Fibroblast of lung (primary cell): ENCODE measurements around the gene RBFOX1. TPM values are rescaled to one million over a fixed set of nuclear protein-coding genes. Genes with fewer than 3 reads are reported as not detected.

Experiments used
- DNase-seq, 2 donors: peaks; one replicate each; pipeline versions ENCODE4 v3.0.0 to v3.0.0-alpha.2; 2010; ENCODE audit warnings: low read depth in 2 of 2
- H2AFZ ChIP-seq: 2 replicates; pipeline ENCODE4 v1.5.1; 2012; ENCODE audit warnings: low read length, control low read depth, inconsistent platforms
- H3K27ac ChIP-seq: 2 replicates; pipeline ENCODE4 v1.5.1; 2011; ENCODE audit warnings: low read length, control low read depth; ENCODE audit not compliant: insufficient read depth
- H3K27me3 ChIP-seq: 2 replicates; pipeline ENCODE4 v1.5.1; 2011; ENCODE audit warnings: mild to moderate bottlenecking, low read length; ENCODE audit not compliant: control insufficient read depth, insufficient read depth
- H3K36me3 ChIP-seq: 2 replicates; pipeline ENCODE4 v1.5.1; 2011; ENCODE audit warnings: low read length; ENCODE audit not compliant: control insufficient read depth, insufficient read depth
- H3K4me1 ChIP-seq: 2 replicates; pipeline ENCODE4 v1.5.1; 2011; ENCODE audit warnings: low read length; ENCODE audit not compliant: control insufficient read depth, insufficient read depth; ENCODE audit errors: extremely low read depth
- H3K4me2 ChIP-seq: 2 replicates; pipeline ENCODE4 v1.5.1; 2011; ENCODE audit warnings: low read length, control low read depth; ENCODE audit not compliant: insufficient read depth; ENCODE audit errors: extremely low read depth
- H3K4me3 ChIP-seq, 4 experiments: fragments of 200-600 bp in 1 of 4; sonication (generic) in 1 of 4; replicated peaks in 1 of 4; 2 replicates each; pipeline ENCODE4 v1.5.1; 2011 to 2016; ENCODE audit warnings: low read length in 4 of 4, low read depth in 3 of 4, mild to moderate bottlenecking in 3 of 4, control low read depth in 2 of 4, inconsistent platforms in 1 of 4, mixed read lengths in 1 of 4; ENCODE audit not compliant: insufficient read depth in 1 of 4; ENCODE audit errors: control extremely low read depth in 1 of 4
- H3K79me2 ChIP-seq: 2 replicates; pipeline ENCODE4 v1.5.1; 2012; ENCODE audit warnings: mild to moderate bottlenecking, low read length, inconsistent platforms; ENCODE audit not compliant: control insufficient read depth, insufficient read depth
- H3K9ac ChIP-seq: 2 replicates; pipeline ENCODE4 v1.5.1; 2011; ENCODE audit warnings: mild to moderate bottlenecking, low read length, control low read depth; ENCODE audit not compliant: insufficient read depth
- H3K9me3 ChIP-seq: 2 replicates; pipeline ENCODE4 v1.5.1; 2012; ENCODE audit warnings: low read depth, low read length; ENCODE audit not compliant: control insufficient read depth, insufficient read depth
- H4K20me1 ChIP-seq: 2 replicates; pipeline ENCODE4 v1.5.1; 2011; ENCODE audit warnings: low read length; ENCODE audit not compliant: control insufficient read depth, insufficient read depth; ENCODE audit errors: extremely low read depth
- EZH2 ChIP-seq: IDR thresholded peaks from 2 replicates; pipeline ENCODE4 v1.5.1; 2012; ENCODE audit warnings: low read length, control low read depth, mild to moderate bottlenecking; ENCODE audit errors: missing control alignments
- polyA plus RNA-seq, 2 donors: library from polyadenylated mRNA; depleted of rRNA in 1 of 2; stranded (reverse) in 1 of 2; unstranded in 1 of 2; fragments of >200 nt; gene quantifications; 2 replicates each; pipeline ENCODE4 v1.2.1, GENCODE V29; 2011 to 2012; ENCODE audit warnings: missing spikeins in 1 of 2
- total RNA-seq: library from RNA; depleted of rRNA; stranded (reverse); fragments of >200 nt; gene quantifications from 2 replicates; pipeline ENCODE4 v1.2.1, GENCODE V29; 2014
- TF ChIP-seq, protein P1 (sequence below), 2 donors: IDR thresholded peaks in 1 of 2; conservative IDR thresholded peaks in 1 of 2; 1 replicate in 1 of 2; 2 replicates in 1 of 2; pipeline ENCODE4 v1.5.1; 2011 to 2012; ENCODE audit warnings: low read length in 2 of 2, control low read depth in 1 of 2, inconsistent platforms in 1 of 2, low read depth in 1 of 2, mild to moderate bottlenecking in 1 of 2

The RBFOX1 gene
- total and polyA plus RNA-seq, 2 donors (not counting 1 experiment from before 2014, with no cell fraction given): not detected

DNA sequence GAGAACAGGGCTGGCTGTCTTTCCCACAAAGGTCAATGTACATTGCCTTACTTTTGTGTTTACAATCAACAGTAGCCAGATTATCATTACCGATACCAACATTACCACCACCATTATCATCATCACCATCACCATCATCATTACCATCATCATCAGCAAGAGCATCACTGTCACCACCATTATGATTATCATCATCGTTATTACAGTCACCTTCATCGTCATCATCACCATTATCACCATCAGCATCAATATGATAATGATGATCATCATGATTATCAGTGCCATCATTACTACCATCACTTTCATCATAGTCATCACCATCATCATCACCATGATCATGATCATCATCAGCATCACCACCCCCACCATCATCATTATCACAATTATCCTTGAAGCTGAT, 43.3 kb upstream of the RBFOX1 start:
- no peaks in the 10 kb centered on the region for H3K4me1 ChIP-seq
- no peaks in the 10 kb centered on the region for H3K79me2 ChIP-seq
- no peak overlapping the region for H3K4me3 ChIP-seq
- H3K27me3 ChIP-seq: no peaks in the 10 kb centered on the region
- DNase-seq: no peak
- no peak overlapping the region for H3K4me2 ChIP-seq
- H3K27ac ChIP-seq: no peak overlapping the region
- H3K9me3 ChIP-seq: no peaks in the 10 kb centered on the region
- no peaks in the 10 kb centered on the region for H3K36me3 ChIP-seq
- no peaks in the 10 kb centered on the region for H4K20me1 ChIP-seq
- H2AFZ ChIP-seq: no peak overlapping the region
- no peak overlapping the region for H3K9ac ChIP-seq
- no peak for TF ChIP-seq EZH2
- TF ChIP-seq, protein P1, sequence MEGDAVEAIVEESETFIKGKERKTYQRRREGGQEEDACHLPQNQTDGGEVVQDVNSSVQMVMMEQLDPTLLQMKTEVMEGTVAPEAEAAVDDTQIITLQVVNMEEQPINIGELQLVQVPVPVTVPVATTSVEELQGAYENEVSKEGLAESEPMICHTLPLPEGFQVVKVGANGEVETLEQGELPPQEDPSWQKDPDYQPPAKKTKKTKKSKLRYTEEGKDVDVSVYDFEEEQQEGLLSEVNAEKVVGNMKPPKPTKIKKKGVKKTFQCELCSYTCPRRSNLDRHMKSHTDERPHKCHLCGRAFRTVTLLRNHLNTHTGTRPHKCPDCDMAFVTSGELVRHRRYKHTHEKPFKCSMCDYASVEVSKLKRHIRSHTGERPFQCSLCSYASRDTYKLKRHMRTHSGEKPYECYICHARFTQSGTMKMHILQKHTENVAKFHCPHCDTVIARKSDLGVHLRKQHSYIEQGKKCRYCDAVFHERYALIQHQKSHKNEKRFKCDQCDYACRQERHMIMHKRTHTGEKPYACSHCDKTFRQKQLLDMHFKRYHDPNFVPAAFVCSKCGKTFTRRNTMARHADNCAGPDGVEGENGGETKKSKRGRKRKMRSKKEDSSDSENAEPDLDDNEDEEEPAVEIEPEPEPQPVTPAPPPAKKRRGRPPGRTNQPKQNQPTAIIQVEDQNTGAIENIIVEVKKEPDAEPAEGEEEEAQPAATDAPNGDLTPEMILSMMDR (conservative IDR thresholded peaks at IDR 0.05 in 1 of 2, IDR thresholded peaks at IDR 0.05 in 1 of 2; ENCODE audit: low read depth in 1 of 2, low read length in 2 of 2): no peak

DNA sequence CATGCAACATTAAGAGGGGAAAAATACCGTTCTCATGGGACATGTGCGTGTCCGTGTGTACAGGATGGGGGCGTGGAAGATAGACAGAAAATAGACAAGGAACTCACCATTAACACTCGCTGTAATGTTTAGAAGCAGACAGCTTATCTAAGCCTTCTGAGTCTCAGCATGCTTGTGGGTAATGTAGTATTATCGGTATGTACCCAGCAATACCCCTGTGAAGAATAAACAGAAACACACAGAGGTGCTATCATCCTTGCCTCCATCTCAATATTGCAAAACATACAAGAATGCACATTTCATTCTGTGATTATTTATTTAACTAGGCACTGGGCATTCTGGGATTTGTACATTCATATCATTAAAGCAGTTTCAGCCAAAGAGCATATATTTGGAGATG, 42.0 kb upstream of the RBFOX1 start:
- Histone ChIP-seq H3K4me3 (no peak overlapping the region), H3K36me3 (no peaks in the 10 kb centered on the region), H3K79me2 (no peaks in the 10 kb centered on the region), H3K4me2 (no peak overlapping the region), H3K27ac (no peak overlapping the region), H3K9ac (no peak overlapping the region), H4K20me1 (no peaks in the 10 kb centered on the region), H3K4me1 (no peaks in the 10 kb centered on the region), H3K27me3 (no peaks in the 10 kb centered on the region), H2AFZ (no peak overlapping the region), H3K9me3 (no peaks in the 10 kb centered on the region)
- TF ChIP-seq, protein P1 (conservative IDR thresholded peaks at IDR 0.05 in 1 of 2, IDR thresholded peaks at IDR 0.05 in 1 of 2; ENCODE audit: low read depth in 1 of 2, low read length in 2 of 2): no peak
- TF ChIP-seq EZH2: no peak
- DNase-seq: no peak

DNA sequence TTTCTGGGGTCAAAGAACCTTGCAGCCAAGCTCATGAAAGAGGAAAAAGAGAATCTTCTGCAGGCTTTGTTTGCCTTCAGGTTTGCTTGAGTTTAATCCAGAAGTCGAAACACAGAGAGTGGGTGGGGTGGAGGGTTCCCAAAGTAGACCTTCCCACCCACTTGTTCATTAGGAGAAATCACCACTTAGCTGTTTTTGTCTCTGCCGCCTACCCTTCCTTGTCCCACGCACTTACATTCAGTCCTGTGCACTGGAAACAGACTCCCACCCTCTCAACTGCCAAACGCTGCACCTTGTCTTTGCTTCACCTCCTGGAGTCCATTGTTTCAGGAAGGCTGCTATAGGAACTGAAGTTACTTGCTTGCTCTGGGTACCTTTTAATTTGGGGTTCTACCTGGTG, 38.6 kb upstream of the RBFOX1 start:
- H3K27me3 ChIP-seq: no peaks in the 10 kb centered on the region
- no peaks in the 10 kb centered on the region for H3K36me3 ChIP-seq
- no peak overlapping the region for H2AFZ ChIP-seq
- DNase-seq: no peak
- no peaks in the 10 kb centered on the region for H4K20me1 ChIP-seq
- H3K27ac ChIP-seq: no peak overlapping the region
- H3K4me3 ChIP-seq: no peak overlapping the region
- H3K4me2 ChIP-seq: no peak overlapping the region
- no peaks in the 10 kb centered on the region for H3K79me2 ChIP-seq
- TF ChIP-seq EZH2: no peak
- TF ChIP-seq, protein P1 (conservative IDR thresholded peaks at IDR 0.05 in 1 of 2, IDR thresholded peaks at IDR 0.05 in 1 of 2; ENCODE audit: low read depth in 1 of 2, low read length in 2 of 2): no peak
- no peaks in the 10 kb centered on the region for H3K4me1 ChIP-seq
- no peaks in the 10 kb centered on the region for H3K9me3 ChIP-seq
- no peak overlapping the region for H3K9ac ChIP-seq
